Esophagus muscularis mucosa (tissue), 4 donors: Measurements from ENCODE around the gene E2F2.

Experiments used
- EP300 ChIP-seq: sonication (generic); formaldehyde crosslinking; IDR thresholded peaks from one replicate; pipeline ENCODE4 v1.6.1; 2017; ENCODE audit warnings: antibody characterized with exemption
- POLR2A ChIP-seq: fragments of 450-650 bp; IDR thresholded peaks from one replicate; pipeline ENCODE4 v1.6.1; 2017; ENCODE audit warnings: antibody characterized with exemption, moderate library complexity, mild to moderate bottlenecking, low read depth
- POLR2AphosphoS5 ChIP-seq, 2 donors: sonication (generic); formaldehyde crosslinking; IDR thresholded peaks; one replicate each; pipeline ENCODE4 v1.6.1; 2017; ENCODE audit warnings: antibody characterized with exemption in 2 of 2
- TF ChIP-seq, protein P1 (sequence below), 3 experiments: fragments of 200-600 bp in 2 of 3; fragments of 450-650 bp in 1 of 3; sonication (generic) in 2 of 3; IDR thresholded peaks; one replicate each; pipeline ENCODE4 v1.5.1; 2017 to 2019; ENCODE audit warnings: antibody characterized with exemption in 3 of 3, mild to moderate bottlenecking in 2 of 3, moderate library complexity in 1 of 3

GRCh38 chr1:23460519-23460918, 70.5 kb downstream of the E2F2 start:
- TF ChIP-seq, protein P1, sequence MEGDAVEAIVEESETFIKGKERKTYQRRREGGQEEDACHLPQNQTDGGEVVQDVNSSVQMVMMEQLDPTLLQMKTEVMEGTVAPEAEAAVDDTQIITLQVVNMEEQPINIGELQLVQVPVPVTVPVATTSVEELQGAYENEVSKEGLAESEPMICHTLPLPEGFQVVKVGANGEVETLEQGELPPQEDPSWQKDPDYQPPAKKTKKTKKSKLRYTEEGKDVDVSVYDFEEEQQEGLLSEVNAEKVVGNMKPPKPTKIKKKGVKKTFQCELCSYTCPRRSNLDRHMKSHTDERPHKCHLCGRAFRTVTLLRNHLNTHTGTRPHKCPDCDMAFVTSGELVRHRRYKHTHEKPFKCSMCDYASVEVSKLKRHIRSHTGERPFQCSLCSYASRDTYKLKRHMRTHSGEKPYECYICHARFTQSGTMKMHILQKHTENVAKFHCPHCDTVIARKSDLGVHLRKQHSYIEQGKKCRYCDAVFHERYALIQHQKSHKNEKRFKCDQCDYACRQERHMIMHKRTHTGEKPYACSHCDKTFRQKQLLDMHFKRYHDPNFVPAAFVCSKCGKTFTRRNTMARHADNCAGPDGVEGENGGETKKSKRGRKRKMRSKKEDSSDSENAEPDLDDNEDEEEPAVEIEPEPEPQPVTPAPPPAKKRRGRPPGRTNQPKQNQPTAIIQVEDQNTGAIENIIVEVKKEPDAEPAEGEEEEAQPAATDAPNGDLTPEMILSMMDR (IDR thresholded peaks at IDR 0.05) = no peak
- TF ChIP-seq POLR2AphosphoS5 (IDR thresholded peaks at IDR 0.05) (no peak), POLR2A (no peak), EP300 (no peak)
